Skin of body (tissue), 2 donors: ENCODE data around the gene OSBPL6. TPM values are rescaled to one million over a fixed set of nuclear protein-coding genes. Genes with fewer than 3 reads are reported as not detected.
"Not testable (repeated sequence)": the region's sequence is repeated elsewhere in the genome, so short reads cannot be mapped to it uniquely, and the experiment has no call there.

Experiments
- DNase-seq: peaks from one replicate; lab custom pipeline; 2025; lab: John Stamatoyannopoulos, UW
- total RNA-seq: library from RNA; depleted of rRNA; stranded (reverse); fragments of >200 nt; gene quantifications from one replicate; pipeline ENCODE4 v1.2.3, GENCODE V29; 2014

The OSBPL6 gene
- total RNA-seq, 1 donor from 2014 or later, result 3.3 TPM

DNA sequence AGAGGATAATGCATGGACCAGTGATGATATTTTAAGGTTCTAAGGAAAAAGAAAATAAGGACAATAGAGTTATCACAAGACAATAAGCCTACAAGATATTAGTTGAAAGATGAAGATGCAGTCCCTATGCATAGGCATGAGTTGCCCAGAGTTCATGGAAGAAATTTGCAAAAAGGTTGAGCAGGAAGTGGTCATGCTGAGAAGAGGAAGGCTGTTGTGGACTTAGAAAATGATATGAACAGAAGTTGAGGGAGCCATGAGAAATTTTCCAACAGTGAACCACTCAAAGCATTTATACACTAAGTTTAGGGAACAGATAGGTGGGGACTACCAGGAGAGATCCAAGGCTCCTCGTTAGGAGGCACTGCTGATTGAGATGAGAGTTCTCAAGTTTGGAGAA is 3.5 kb downstream of the OSBPL6 start:
- DNase-seq, result no peak

DNA sequence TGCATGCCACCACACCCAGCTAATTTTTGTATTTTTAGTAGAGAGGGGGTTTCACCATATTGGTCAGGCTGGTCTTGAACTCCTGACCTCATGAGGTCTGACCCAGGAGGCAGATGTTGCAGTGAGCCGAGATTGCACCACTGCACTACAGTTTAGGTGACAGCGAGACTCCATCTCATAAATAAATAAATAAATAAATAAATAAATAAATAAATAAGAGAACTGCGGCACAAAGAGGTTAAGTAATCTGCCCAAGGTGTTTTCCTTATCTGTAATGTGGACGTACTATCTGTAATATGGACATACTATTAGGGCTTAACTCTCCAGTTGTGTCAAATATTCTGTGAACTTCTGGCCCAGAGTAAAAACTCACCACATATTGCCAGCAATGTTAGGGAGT is 4.1 kb downstream of the OSBPL6 start:
- DNase-seq, result not testable (repeated sequence)

DNA sequence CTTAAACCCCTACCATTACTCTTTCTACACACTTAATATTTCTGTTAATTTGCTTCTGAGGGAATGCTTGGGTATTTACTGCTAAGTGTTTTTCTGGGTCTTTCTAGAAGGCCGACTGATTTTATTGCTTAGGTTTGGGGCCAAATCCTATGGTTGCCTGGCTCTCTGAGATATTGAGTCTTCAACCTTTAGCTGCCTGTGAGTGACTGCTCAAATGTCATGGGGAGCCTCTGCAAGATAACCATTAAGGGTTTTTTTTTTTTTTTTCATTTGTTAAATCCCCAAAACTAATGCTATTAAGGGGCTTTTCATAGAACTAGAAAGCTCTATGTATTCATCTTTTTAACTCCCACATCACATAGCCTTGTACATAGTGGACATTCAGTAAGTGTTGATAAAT is 5.0 kb downstream of the OSBPL6 start:
- no peak for DNase-seq

DNA sequence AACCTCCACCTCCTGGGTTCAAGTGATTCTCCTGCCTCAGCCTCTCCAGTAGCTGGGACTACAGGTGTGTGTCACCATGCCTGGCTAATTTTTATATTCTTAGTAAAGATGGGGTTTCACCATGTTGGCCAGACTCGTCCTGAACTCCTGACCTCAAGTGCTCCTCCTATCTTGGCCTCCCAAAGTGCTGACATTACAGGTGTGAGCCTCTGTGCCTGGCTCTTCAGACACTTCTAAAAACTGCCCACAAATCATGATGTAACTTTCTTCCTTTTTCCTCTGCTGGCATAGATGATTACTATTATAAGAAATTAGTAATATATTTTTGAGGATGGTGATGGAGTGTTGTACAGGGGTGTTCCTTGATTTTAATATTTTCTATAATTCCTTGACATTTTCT is 6.0 kb downstream of the OSBPL6 start:
- DNase-seq, result no peak

DNA sequence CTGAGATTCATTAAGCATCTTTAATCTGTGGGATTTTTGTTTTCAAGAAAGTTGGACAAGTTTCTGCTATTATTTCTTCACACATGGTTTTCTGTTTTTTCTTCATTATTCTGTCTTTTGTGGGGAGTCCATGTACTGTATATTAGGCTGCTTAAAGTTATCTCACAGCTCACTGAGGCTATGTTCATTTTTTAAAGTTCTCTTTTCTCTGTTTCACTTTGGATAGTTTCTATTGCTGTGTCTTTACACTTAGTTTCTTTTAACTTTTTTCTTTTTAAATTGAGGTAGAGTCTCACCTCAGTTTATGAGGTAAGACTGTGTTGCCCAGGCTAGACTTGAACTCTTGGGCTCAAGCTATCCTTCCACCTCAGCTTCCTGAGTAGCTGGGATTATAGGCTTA is 8.6 kb downstream of the OSBPL6 start:
- no peak for DNase-seq

DNA sequence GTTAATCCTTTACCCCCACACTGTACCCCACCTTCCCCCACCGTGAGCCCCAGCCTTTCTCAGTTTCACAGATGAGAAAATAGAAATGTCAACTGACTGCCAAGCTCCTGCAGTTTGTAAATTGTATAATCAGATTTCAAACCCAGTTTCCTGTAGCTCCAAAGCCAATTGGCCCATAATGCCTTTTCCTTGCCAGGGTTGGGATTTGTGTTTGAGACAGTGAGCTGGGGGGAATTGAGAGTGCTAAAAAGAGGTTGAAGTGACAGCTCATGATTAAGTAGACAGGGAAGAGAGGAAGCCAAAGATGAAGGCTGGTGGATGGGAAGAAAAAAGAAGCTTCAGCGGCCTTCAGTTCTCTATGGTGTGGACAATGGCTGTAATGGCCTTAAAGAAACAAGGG is 10.7 kb downstream of the OSBPL6 start:
- no peak for DNase-seq

DNA sequence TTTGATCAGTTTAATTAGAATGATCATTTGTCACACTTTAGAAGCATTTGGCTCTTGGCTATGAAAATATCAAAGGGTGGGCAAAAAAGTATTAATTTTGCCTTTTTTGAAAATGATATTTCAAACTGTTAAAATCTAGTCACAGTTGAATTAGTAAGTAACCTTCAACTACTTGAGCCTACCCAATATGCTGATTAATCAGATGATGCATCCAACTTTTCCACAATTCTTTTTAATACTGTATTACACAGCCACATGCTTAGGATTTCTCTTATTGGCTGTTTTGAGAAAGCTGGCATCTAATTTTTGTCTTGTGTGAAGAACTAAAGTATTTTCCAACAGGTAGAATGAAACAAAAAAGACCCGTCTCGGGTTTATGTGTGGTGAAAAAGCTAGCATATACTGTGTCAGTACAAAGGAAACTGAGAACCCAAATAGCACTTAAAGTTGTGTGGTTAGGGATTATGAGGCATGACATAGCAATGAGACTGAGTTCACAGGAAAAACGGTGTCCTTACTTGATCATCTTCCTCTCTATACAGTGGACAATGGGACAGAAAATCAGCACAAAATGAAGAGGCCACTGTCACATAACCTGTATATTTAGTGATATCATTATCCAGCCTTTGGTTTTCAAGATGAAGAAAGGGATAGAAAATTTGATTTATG is 11.7 kb downstream of the OSBPL6 start:
- DNase-seq, result no peak

DNA sequence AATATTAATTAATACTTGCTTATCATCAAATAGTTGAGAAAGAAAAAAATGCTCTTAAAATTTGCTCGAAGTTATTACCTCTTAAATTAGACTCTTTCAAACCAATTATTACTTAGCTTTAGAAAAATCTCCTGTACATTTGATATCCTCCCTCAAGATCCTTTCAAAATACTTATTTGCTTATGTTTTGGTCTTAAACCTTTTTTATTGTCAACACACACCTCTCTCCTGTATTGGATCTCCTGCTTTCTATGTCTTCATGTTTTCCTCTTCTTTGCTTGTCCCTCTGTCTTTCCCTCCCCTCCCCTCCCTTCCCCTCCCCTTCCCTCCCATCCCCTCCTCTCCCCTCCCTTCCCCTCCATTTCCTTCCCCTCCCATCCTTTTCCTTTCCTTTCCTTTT is 14.0 kb downstream of the OSBPL6 start:
- DNase-seq, result no peak

DNA sequence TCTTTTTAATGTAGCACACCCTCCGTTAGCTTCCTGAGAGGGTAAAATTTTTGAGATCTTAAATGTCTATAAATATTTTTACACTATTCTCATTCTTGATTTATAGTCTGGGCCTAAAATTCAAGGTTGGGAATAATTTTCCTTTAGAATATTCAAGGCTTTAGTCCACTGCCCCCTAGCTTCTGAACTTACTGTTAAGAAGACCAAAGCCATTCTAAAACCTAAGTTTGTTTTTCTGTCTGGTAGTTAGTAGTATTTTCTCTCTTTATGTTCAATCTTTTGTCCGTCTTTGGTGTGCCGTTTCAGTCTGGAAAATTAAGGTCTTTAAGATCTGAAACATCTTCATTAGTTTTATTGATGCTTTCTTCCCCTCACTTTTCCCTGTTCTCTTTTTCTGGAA is 14.5 kb downstream of the OSBPL6 start:
- DNase-seq, result no peak

DNA sequence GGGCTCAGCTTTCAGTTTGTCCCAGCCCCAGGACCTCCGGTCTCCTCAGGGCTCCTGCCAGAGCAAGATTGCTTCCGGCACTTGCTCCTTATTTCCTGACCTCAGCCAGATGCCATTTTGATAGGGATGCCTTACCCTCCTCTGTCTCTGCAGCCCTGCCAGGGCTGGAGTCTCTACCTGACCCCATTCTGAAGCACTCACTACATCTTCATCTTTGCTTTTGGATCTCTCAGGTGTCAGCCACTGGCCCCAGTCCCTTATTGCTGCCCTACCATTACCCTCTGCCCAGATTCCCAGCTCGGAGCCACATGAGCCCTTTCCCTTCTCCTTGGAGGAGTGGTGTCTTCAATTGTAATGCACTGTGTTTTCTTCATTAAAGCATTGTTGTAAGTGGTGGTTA is 17.1 kb downstream of the OSBPL6 start:
- no peak for DNase-seq

DNA sequence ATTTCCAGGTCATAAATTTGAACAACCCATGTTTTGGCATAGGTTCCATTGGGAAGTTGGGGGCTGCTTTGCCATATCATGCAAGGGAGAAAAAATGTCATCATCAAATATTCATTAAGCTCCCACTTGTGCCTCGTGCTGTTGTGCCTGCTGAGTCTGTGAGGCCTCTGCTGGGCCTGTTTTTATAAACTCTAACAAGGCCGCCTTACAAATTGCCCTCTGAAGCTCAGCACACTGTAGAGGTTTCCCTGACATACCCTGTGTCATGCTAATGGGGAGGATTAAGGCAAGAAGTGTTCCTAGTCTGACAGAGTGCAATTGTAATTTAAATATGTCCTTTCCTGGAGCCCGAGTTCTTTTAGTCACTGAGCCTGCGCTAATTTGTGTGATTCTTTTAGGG is 17.6 kb downstream of the OSBPL6 start:
- DNase-seq, result no peak

DNA sequence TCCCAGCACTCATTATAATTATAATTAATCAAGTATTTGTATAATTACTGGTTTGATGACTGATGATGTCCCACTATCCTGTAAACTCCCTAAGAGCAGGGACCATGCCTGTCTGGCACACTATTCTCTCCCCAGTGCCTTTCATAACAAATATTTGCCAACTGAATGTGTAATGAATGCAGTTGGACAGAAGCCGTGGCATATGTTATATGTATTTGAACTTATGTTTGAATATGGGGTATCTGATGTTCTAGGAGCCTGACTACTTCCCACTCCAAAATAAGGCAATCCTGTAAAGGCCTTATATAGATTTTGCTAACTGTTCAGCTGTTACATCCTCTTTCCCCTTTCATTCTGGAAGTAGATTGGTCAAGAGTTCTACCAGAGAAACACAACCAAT is 19.7 kb downstream of the OSBPL6 start:
- DNase-seq, result no peak

DNA sequence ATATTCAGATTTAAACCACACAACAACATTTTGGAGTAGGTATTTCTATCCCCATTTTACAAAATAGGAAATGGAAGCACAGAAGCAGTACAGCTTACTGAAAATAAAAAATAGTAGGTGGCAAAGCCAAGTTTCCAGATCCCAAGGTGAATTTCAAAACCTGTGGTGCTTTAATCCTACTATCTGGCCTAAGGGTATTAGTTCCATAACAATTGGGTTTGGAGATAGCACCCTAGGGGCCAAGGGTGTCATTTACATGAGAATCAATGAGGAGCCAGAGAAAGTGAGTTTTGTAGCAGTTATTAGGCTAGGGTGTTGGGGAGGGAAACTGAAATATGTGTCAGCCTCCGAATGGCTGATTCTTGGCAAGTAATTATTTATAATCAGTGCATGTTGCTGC is 24.9 kb downstream of the OSBPL6 start:
- DNase-seq, result no peak

DNA sequence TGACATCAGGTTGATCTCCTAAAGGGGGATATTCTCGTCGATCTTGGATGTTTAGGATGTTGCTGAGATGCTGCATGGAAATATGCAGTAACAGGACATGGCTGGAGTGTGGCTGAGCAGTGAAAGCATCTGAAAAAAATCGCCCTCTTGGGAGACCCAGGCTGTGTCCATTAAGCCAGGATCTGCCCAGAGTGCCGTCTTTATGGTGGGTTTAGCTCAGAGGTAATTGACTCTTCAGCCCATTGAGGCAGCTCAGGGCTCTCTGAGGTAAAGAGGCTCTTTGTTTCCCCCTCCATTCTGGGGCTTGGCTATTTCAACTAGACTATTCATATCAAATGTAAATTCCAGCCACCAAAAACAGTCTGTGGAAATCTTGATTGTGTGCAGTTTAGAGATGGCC is 26.5 kb downstream of the OSBPL6 start:
- DNase-seq, result no peak

DNA sequence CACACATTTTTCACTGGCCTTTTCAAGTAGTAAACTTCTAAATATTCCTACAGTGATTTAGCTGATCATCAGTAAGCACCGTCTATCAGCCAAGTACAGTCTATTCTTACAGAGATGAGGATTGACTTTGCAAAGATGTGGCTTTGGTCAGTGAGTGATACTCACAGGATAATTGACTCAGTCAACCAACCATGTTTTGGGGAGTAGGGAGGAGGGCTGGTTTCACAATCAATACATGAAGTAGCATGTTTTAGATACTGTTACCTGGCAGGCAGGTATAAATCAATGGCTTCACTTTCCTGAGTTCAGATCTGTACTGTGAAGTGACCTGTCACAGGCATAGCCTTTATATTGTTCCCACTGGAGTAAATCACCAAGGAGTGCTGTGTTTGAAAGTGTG is 27.2 kb downstream of the OSBPL6 start:
- no peak for DNase-seq

DNA sequence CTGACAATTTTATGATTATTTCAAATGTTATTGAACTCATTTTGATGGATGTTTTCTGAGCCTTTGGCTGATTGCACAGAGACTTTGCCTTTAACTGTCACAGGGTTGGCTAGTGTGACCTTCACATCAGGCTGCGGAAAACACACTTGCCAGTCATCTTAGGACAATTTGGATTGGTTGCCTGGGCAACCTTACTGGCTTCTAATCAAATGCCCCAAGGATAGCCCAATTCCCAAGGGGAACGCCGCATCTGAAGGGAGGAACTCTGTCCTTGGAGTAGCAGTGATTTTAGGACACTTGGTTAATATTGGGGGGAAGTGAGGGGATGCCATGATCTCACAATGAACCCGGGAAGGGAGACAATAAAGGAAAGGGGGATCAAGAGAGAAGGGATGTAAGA is 29.5 kb downstream of the OSBPL6 start:
- DNase-seq, result no peak

DNA sequence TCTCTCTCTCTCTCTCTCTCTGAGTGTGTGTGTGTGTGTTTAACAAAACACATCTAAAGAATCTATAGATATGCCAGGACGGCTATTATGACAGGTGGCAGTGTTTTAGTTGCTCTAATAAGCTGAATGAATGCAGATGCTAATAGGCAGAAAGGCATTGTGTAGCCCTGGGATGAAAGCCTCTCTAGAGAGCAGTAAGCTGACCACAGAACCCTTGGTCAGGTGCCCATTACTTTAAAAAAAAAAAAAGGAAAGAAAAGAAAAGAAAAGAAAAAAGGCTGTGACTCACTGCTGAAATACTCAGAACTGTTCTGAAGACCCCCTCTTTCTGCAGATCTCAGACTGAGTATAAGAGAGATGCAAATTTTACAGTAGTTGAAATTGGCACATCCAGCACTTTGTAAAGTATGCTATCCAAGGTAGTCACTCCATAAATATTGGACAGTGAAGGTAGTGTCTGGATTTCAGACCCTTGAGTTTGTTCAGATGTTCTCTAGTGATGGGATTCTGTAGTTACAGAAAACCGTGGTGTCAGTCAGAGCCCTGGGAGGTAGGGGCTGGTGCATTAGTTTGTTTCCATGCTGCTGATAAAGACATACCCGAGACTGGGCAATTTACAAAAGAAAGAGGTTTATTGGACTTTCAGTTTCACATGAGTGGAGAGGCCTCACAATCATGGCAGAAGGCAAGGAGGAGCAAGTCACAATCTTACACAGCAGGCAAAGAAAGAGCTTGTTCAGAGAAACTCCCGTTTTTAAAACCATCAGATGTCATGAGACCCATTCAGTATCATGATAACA is 30.9 kb downstream of the OSBPL6 start:
- DNase-seq, result no peak

DNA sequence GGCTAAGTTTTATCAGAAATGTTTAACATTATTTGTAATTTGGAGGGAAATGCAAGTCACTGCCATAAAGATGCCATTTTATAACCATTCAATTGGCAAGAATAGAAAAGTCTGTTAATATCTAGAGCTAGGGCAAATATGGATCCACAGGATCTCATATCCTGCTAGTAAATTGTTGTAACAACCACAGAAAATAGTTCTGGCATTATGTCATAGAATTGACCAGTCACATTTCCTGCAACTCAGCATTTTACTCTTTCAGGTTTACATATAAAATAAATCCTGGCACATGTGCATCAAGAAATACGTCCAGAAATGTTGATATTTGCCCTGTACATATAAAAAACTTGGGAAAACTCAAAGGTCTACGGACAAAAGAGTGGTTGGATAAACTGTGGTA is 32.9 kb downstream of the OSBPL6 start:
- DNase-seq, result no peak

DNA sequence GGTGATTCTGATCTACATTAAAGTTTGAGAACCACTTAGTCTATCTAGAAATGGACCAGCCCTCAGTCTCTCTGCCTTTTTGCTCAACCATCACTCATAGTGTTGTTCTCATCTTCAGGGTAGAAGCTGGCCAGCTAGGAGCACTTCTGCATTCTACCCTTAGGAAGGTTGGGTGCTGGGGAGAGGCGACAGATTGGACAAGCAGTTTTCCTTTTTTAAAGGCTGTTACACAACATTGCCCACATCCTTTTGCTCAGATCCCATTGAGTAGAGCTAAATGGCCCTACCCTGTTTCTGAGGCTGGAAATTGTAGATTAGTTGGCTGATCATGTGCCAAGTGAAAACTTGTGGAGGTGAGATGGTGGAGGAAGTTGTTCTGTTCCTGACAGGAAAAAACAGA is 35.6 kb downstream of the OSBPL6 start:
- no peak for DNase-seq

DNA sequence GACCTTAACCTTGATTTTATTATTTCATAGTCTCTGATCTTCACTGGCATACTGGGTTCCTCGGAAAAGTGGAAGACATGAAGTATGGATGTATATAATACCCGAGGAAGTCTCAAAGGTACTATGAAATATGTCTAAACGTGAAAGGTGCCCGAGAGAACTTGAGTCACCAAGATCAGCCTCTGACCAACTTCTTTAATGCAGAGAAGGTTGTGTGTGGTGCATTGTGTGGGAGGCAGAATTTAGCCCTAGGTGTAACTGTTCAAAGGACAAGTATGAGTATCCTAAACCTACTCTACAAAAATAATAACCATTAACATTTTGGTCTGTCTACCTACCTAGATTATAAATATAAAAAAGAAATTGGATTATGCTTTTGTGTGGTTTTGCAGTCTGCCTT is 36.1 kb downstream of the OSBPL6 start:
- DNase-seq, result no peak

DNA sequence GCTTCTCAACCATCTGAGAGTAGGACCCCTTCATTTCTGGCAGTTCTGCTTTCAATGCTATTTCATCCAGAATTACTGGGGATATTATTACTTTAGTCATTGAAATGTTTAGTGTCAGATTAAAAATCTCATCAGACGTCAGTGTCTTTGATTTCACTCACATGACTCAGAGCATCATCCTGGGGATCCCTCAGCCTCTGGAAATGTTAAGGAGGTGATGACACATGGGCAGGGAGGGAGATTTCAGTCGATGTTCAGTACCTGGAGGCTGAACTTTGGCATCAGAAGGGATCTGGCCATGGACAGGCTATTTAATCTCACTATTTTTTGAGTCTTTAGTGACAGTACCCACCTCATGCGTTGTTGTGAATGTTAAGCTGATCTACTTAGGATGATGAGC is 39.1 kb downstream of the OSBPL6 start:
- no peak for DNase-seq

DNA sequence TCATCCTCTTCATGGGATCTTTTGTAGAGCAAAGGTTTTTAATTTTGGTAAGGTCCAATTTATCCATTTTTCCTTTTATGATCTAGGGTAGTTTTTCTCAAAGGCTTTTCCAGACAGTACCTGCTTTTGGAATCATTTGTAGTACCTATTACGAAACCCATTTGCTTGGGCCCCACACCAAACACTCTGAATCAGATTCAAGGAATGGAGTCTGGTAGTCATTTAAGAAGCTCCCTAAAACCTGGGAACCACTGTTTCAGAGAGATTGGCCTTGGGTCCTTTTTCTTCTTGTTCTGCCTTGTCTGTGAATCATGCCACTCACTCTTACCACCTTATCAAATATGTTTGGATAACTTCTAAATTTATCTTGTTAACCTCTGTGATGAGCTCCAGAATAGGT is 40.3 kb downstream of the OSBPL6 start:
- DNase-seq, result no peak

DNA sequence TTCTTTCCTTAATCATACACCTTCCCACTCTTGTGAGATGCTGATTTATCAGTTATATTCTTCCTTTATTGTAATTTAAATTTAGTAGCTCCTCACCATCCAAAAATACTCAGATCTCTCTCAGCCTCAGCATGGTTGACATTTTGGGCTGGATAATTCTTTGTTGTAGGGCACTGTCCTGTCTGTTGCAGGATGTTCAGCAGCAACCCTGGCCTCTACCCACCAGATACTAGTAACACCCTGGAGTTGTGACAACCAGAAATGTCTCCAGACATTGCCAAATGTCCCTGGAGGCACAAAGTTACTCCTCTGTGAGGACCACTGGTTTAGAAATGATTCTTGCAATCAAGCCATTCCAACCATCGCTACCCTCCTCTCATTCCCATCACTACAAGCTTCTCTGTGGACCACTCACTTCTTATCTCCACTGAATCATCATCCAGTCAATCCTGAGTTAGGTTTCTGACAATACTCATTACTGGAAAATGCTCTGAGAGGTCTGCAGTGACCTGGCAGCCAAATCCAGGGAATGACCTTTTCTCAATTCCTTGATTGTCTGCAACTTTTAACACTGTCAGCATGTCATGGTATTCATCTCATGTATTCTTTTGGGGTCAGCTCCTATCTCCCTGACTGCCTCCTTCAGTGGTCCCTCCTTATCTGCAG is 43.3 kb downstream of the OSBPL6 start:
- DNase-seq, result no peak
